ENCODE measurements around the gene B3GLCT.

The B3GLCT gene

DNA sequence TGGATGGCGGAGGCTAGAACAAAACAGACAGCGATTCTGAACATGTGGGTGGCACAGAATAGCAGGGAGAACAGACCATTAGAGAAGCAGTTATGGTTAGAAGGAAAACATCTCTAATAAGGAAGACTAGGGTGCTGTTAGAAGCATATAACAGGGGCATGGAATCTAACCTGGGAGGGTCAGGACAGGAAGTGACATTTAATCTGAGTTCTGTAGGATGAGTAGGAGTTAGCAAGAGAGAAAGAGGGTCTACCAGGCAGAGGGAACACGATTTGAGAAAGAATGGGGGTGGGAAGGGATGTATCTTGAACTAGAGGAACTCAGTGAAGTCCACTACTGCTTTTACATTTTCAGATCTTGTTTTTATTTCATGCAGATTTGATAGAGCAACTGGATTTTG is 48.6 kb downstream of the B3GLCT start:
- DNase-seq (ENCODE audit: insufficient read length) (no peak), FAIRE-seq (no peak)
- TF ChIP-seq TAF1 (IDR thresholded peaks at IDR 0.05; ENCODE audit: borderline replicate concordance, low read depth, low read length), result no peak
- TF ChIP-seq POLR2A (IDR thresholded peaks at IDR 0.05; ENCODE audit: low read depth, low read length), result no peak
- no peak for TF ChIP-seq POLR2AphosphoS5 (IDR thresholded peaks at IDR 0.05; ENCODE audit: low read depth, low read length)

DNA sequence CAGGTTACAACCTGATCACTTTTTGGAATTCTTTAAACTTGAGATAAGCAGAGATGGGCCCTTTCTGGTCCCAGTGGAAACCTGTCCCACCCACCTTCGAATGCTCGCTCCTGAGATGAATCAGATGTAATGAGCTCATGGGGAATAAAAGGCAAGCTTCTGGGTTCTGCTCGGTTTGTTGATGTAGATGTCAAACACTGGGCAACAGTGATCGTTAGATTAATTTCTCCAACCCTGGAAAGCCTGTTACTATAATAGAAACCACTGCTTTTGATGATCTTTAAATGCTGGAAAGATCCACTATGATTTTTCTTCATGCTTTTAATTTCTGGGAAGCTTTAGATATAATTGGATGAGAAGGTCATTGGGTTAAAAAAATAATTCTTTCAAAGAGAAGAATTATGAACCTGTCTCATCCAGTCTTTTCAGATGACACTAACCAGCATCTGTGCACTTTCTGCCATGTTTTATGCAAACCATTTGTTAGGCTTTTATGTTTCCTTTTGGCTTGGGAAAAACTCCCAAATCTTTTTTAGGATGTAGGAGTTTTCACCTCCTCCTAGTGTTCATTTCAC is 49.3 kb downstream of the B3GLCT start:
- DNase-seq (ENCODE audit: insufficient read length) (no peak), FAIRE-seq (no peak)
- TF ChIP-seq TAF1 (IDR thresholded peaks at IDR 0.05; ENCODE audit: borderline replicate concordance, low read depth, low read length) (no peak), POLR2A (IDR thresholded peaks at IDR 0.05; ENCODE audit: low read depth, low read length) (no peak), POLR2AphosphoS5 (IDR thresholded peaks at IDR 0.05; ENCODE audit: low read depth, low read length) (no peak)

DNA sequence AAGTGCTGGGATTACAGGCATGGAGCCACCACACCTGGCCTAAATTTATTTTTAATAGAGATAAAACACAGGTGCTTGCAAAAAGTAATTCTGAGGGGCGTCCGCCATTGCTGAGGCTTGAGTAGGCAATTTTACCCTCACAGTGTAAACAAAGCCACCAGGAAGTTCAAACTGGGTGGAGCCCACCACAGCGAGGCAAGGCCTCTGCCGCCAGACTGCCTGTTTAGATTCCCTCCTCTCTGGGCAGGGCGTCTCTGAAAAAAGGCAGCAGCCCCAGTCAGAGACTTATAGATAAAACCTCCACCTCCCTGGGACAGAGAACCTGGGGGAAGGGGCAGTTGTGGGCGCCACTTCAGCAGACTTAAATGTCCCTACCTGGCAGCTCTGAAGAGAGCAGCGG is 50.7 kb downstream of the B3GLCT start:
- no peak for TF ChIP-seq POLR2AphosphoS5 (IDR thresholded peaks at IDR 0.05; ENCODE audit: low read depth, low read length)
- TF ChIP-seq POLR2A (IDR thresholded peaks at IDR 0.05; ENCODE audit: low read depth, low read length), result no peak
- no peak for TF ChIP-seq TAF1 (IDR thresholded peaks at IDR 0.05; ENCODE audit: borderline replicate concordance, low read depth, low read length)
- FAIRE-seq, result no peak
- DNase-seq (ENCODE audit: insufficient read length), result no peak

DNA sequence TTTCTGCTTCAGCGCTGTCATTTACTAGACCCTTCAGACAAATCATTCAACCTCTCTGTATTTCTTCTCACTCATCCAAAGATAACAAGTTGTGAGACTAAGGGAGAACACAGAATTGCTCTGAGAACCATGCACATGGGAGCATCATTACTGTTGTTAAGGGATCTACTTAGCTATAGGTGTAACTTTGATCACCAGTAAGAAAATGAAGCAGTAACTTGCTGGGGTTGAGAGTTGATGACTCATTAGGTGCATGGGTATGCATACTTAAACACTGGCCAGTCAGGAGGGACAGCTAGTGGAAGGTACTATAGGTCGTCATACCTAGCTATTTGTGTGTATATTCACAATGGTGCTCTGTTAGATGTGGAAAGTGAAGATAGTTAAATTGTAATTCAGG is 61.5 kb downstream of the B3GLCT start:
- TF ChIP-seq POLR2AphosphoS5 (IDR thresholded peaks at IDR 0.05; ENCODE audit: low read depth, low read length), result no peak
- FAIRE-seq, result no peak

DNA sequence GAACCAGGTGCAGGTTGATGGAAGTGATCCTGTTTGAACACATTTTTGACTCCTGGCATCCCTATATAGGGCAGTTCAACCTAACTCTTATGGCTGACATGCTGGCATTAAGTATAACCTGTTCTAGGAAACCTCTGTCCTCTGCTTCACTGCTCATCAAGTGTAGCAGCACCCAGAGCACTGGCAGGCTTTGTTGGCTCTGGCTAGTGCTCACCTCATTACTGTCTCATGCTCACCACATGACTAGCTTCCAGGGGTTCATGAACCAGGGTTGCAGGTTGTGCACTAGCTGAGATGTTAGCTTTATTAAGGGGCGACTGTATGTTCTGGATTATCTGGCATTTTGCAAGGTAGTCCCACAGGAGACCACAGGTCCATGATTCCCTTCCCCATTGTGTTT is 63.6 kb downstream of the B3GLCT start:
- no peak for DNase-seq (ENCODE audit: insufficient read length)
- no peak for TF ChIP-seq POLR2AphosphoS5 (IDR thresholded peaks at IDR 0.05; ENCODE audit: low read depth, low read length)
- no peak for TF ChIP-seq TAF1 (IDR thresholded peaks at IDR 0.05; ENCODE audit: borderline replicate concordance, low read depth, low read length)
- TF ChIP-seq POLR2A (IDR thresholded peaks at IDR 0.05; ENCODE audit: low read depth, low read length), result no peak
- FAIRE-seq, result no peak

More for the DNA sequence above, 61.5 kb downstream of the B3GLCT start:
- DNase-seq (ENCODE audit: insufficient read length), result no peak

DNA sequence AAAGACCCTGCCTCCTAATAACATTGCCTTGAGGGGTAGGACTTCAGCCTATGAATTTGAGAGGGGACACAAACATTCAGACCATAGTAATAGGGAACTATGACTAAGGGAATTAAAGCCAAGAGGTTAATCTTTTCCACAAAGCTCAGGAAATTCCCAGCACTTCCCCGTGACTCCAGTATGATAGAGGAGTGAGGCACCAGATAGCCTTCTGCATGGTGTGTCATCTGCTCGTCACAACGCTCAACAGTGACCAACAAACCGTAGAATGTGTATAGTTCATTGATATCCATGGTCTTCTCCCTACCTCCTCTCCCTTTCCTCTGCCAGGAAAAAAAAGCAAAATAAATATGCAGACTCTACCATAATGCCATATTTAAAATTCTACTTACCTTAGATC is 64.4 kb downstream of the B3GLCT start:
- DNase-seq (ENCODE audit: insufficient read length), result no peak
- FAIRE-seq, result no peak
- TF ChIP-seq POLR2AphosphoS5 (IDR thresholded peaks at IDR 0.05; ENCODE audit: low read depth, low read length), result no peak

DNA sequence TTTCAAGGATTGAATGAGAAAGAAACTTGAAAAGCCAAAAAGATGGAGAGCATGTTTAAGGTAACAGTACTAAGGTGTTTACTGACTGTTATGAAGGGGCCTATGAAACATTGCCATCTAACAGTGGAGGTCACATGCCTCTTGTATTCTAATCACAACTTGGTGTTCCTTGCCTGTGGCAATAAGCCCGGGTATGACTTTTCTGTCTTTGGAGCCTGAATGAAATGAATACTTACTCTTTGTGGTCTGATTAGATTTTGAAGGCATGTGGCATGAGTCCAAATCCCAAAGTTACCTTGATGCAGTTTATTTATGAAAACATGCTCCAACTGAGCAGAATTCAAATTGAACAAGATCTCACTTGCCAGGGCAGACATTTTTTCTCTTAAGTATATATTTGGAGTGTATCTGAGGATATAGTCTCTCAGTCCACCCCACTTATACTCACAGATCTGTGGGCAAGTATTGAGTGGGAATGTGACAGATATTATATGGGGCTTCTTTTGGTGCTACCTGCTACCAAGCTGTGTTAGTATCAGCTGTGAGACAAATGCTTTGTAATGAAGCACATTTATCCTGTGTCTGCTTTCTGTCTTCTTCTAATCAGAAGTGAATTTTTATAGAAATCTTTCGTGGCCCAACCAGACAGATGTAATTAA is 67.5 kb downstream of the B3GLCT start:
- no peak for FAIRE-seq
- TF ChIP-seq POLR2AphosphoS5 (IDR thresholded peaks at IDR 0.05; ENCODE audit: low read depth, low read length), result no peak
- no peak for TF ChIP-seq POLR2A (IDR thresholded peaks at IDR 0.05; ENCODE audit: low read depth, low read length)
- no peak for TF ChIP-seq TAF1 (IDR thresholded peaks at IDR 0.05; ENCODE audit: borderline replicate concordance, low read depth, low read length)
- DNase-seq (ENCODE audit: insufficient read length), result no peak

DNA sequence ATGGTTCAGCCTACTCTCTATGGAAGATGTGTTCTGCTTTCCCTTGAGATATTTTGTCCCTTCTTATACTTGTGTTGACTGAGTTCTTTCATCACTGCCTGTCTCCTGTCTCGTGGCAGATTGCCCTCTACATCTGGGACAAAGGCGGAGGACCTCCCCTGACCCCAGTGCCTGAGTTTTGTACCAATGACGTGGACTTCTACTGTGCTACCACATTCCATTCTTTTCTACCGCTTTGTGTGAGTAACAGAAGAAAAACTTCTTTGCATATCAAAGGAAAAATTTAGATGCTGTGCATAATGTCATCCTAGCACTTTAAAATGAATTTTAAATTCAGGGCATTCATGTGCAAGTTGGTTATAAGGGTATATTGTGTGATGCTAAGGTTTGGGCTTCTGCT is 74.6 kb downstream of the B3GLCT start:
- TF ChIP-seq TAF1 (IDR thresholded peaks at IDR 0.05; ENCODE audit: borderline replicate concordance, low read depth, low read length), result no peak
- no peak for TF ChIP-seq POLR2A (IDR thresholded peaks at IDR 0.05; ENCODE audit: low read depth, low read length)
- no peak for TF ChIP-seq POLR2AphosphoS5 (IDR thresholded peaks at IDR 0.05; ENCODE audit: low read depth, low read length)
- FAIRE-seq (no peak), DNase-seq (ENCODE audit: insufficient read length) (no peak)

DNA sequence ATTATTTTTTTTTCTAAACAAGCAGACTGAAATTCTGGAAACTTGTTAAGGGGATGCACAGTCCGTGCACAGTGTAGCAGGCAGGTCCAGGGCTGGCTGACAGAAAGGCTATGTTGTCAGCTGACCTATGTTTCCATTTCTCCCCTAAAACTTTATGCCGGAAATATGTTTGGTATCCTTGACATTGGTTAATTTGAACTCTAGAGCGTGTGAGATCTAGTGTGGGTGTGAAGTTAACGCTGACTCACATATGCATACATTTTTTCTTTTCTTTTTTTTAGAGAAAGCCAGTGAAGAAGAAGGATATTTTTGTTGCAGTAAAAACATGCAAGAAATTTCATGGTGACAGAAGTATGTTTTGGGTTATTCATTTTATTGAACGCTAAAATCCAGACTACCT is 76.6 kb downstream of the B3GLCT start:
- DNase-seq (ENCODE audit: insufficient read length) (no peak), FAIRE-seq (no peak)
- TF ChIP-seq POLR2AphosphoS5 (IDR thresholded peaks at IDR 0.05; ENCODE audit: low read depth, low read length), result no peak
- no peak for TF ChIP-seq POLR2A (IDR thresholded peaks at IDR 0.05; ENCODE audit: low read depth, low read length)
- no peak for TF ChIP-seq TAF1 (IDR thresholded peaks at IDR 0.05; ENCODE audit: borderline replicate concordance, low read depth, low read length)

DNA sequence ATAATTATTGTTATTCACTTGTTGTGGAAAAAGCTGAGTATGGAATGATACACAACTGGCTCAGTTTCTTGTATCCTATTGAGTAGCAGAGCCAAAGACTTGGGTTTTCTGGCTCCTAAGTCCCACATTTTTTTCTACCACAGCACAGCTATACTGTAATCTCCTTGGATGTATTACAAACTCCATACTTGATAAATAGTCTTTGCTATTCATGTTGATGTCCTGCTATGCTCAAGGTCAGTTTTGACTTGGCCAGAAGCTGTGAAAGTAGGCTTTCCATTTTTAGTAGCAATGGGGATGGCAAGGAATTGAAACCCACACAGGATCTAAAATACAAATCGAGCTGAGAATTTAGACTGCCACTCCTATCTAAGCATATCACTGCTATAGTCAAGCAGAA is 79.1 kb downstream of the B3GLCT start:
- DNase-seq (ENCODE audit: insufficient read length) (no peak), FAIRE-seq (no peak)
- TF ChIP-seq POLR2A (IDR thresholded peaks at IDR 0.05; ENCODE audit: low read depth, low read length) (no peak), POLR2AphosphoS5 (IDR thresholded peaks at IDR 0.05; ENCODE audit: low read depth, low read length) (no peak)

DNA sequence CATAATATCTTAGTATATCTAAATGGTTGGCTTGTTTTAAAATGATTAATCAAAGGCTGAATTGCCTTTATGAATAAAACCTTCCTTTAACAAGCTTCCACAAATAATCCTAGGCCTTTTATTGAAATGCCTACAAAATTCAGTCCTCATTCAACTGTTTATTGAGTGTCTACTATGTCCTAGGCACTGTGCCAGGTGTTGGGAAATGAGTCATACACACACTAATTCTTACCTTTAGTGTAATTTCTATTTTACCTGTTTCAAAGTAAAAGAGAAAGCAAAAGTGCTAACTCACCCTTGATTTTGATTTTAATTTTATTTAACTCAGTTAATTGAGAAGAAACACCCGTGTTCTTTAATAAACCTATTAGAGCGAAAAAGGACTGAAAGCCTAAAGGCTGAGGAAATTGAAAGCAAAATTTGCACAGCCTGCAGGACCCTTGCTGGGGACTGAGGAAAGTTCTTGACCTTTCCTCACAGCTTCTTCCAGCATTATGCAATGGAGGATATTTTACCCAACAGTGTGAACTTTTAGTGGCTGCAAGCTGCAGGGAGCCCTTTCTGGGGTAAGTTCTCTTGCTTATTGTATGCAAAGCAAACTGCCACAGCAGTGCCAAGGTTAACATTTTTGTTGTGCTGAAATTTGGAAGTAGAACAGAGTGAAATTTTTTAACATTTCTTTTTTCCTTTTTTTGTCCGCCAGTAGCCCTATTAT is 83.1 kb downstream of the B3GLCT start:
- TF ChIP-seq TAF1 (IDR thresholded peaks at IDR 0.05; ENCODE audit: borderline replicate concordance, low read depth, low read length), result no peak
- no peak for TF ChIP-seq POLR2AphosphoS5 (IDR thresholded peaks at IDR 0.05; ENCODE audit: low read depth, low read length)
- no peak for TF ChIP-seq POLR2A (IDR thresholded peaks at IDR 0.05; ENCODE audit: low read depth, low read length)
- FAIRE-seq, result no peak
- no peak for DNase-seq (ENCODE audit: insufficient read length)

DNA sequence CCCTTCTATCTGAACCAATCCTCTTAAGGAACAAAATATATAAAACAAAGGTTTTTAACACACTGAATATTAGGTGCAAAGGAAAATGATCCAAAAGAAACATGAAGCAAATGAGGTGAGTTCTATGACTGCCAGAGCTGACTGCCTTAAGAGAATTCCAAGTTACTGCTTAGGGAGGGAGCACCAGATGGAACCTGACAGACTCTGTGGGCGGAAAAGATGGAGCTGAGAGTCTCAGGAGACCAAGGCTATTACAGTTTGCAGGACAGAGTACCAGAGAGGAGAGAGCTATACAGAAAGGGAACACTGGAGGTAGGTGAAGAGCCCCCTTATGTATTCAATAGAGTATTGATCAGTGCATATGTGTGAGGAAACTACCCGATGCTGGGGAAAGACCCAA is 87.2 kb downstream of the B3GLCT start:
- no peak for TF ChIP-seq POLR2A (IDR thresholded peaks at IDR 0.05; ENCODE audit: low read depth, low read length)
- no peak for TF ChIP-seq POLR2AphosphoS5 (IDR thresholded peaks at IDR 0.05; ENCODE audit: low read depth, low read length)
- TF ChIP-seq TAF1 (IDR thresholded peaks at IDR 0.05; ENCODE audit: borderline replicate concordance, low read depth, low read length), result no peak
- FAIRE-seq (no peak), DNase-seq (ENCODE audit: insufficient read length) (no peak)
